ENCODE data around the gene TCF7. TPM values are rescaled to one million over a fixed set of nuclear protein-coding genes. Genes with fewer than 3 reads are reported as not detected.
A peak's percentile ranks its signal among the peaks of the same experiment; 100 is the strongest.

The TCF7 gene
- total RNA-seq, 1 donor from 2014 or later = 0.52 TPM

GRCh38 chr5:134143431-134143830 lies 28.9 kb downstream of the TCF7 start:
- H3K9ac ChIP-seq (ENCODE audit: low read depth in 1 of 3, low read length in 3 of 3) = no peak overlapping the region
- H3K36me3 ChIP-seq (ENCODE audit: control insufficient read depth in 3 of 3, insufficient read depth in 3 of 3, low read length in 3 of 3) = peaks cover 22 to 36% (median 35%) of the 10 kb centered on the region in 3 donors
- H3K4me3 ChIP-seq (ENCODE audit: low read length in 3 of 3) = no peak overlapping the region
- H3K9me3 ChIP-seq (ENCODE audit: control insufficient read depth in 3 of 3, low read length in 3 of 3) = no peaks in the 10 kb centered on the region
- no peaks in the 10 kb centered on the region for H3K27me3 ChIP-seq (ENCODE audit: control insufficient read depth in 3 of 3, insufficient read depth in 3 of 3, low read length in 3 of 3)
- peaks cover 12 to 59% (median 20%) of the 10 kb centered on the region in 3 donors for H3K4me1 ChIP-seq (ENCODE audit: control insufficient read depth in 3 of 3, insufficient read depth in 3 of 3, low read length in 3 of 3)
- no peak overlapping the region for H3K27ac ChIP-seq (ENCODE audit: low read depth, low read length)

GRCh38 chr5:134143944-134144941 lies 29.8 kb downstream of the TCF7 start:
- Histone ChIP-seq H3K9ac (ENCODE audit: low read depth in 1 of 3, low read length in 3 of 3) (peak overlapping the region in 1 of 3 donors; percentile 50), H3K27ac (ENCODE audit: low read depth, low read length) (no peak overlapping the region), H3K9me3 (ENCODE audit: control insufficient read depth in 3 of 3, low read length in 3 of 3) (no peaks in the 10 kb centered on the region), H3K36me3 (ENCODE audit: control insufficient read depth in 3 of 3, insufficient read depth in 3 of 3, low read length in 3 of 3) (peaks cover 22 to 40% (median 38%) of the 10 kb centered on the region in 3 donors), H3K27me3 (ENCODE audit: control insufficient read depth in 3 of 3, insufficient read depth in 3 of 3, low read length in 3 of 3) (no peaks in the 10 kb centered on the region), H3K4me1 (ENCODE audit: control insufficient read depth in 3 of 3, insufficient read depth in 3 of 3, low read length in 3 of 3) (peaks cover 12 to 51% (median 19%) of the 10 kb centered on the region in 3 donors), H3K4me3 (ENCODE audit: low read length in 3 of 3) (no peak overlapping the region)

GRCh38 chr5:134145041-134145757 lies 30.7 kb downstream of the TCF7 start:
- peaks cover 15 to 49% (median 17%) of the 10 kb centered on the region in 3 donors for H3K4me1 ChIP-seq (ENCODE audit: control insufficient read depth in 3 of 3, insufficient read depth in 3 of 3, low read length in 3 of 3)
- no peaks in the 10 kb centered on the region for H3K9me3 ChIP-seq (ENCODE audit: control insufficient read depth in 3 of 3, low read length in 3 of 3)
- H3K4me3 ChIP-seq (ENCODE audit: low read length in 3 of 3) = no peak overlapping the region
- peaks cover 25 to 47% (median 43%) of the 10 kb centered on the region in 3 donors for H3K36me3 ChIP-seq (ENCODE audit: control insufficient read depth in 3 of 3, insufficient read depth in 3 of 3, low read length in 3 of 3)
- H3K9ac ChIP-seq (ENCODE audit: low read depth in 1 of 3, low read length in 3 of 3) = peak overlapping the region in 1 of 3 donors; percentile 50
- H3K27ac ChIP-seq (ENCODE audit: low read depth, low read length) = no peak overlapping the region
- no peaks in the 10 kb centered on the region for H3K27me3 ChIP-seq (ENCODE audit: control insufficient read depth in 3 of 3, insufficient read depth in 3 of 3, low read length in 3 of 3)

- no peak overlapping the region for H3K4me3 ChIP-seq (ENCODE audit: low read length in 3 of 3)
- H3K4me1 ChIP-seq (ENCODE audit: control insufficient read depth in 3 of 3, insufficient read depth in 3 of 3, low read length in 3 of 3) = peaks cover 9 to 42% (median 21%) of the 10 kb centered on the region in 3 donors
- no peaks in the 10 kb centered on the region for H3K9me3 ChIP-seq (ENCODE audit: control insufficient read depth in 3 of 3, low read length in 3 of 3)
- H3K9ac ChIP-seq (ENCODE audit: low read depth in 1 of 3, low read length in 3 of 3) = peak overlapping the region in 1 of 3 donors; percentile 50
- no peaks in the 10 kb centered on the region for H3K27me3 ChIP-seq (ENCODE audit: control insufficient read depth in 3 of 3, insufficient read depth in 3 of 3, low read length in 3 of 3)
- H3K27ac ChIP-seq (ENCODE audit: low read depth, low read length) = no peak overlapping the region
- H3K36me3 ChIP-seq (ENCODE audit: control insufficient read depth in 3 of 3, insufficient read depth in 3 of 3, low read length in 3 of 3) = peaks cover 22 to 47% (median 42%) of the 10 kb centered on the region in 3 donors
These were observed 31.5 kb downstream of the TCF7 start for GRCh38 chr5:134145779-134146581.

- peaks cover 12 to 40% (median 21%) of the 10 kb centered on the region in 3 donors for H3K4me1 ChIP-seq (ENCODE audit: control insufficient read depth in 3 of 3, insufficient read depth in 3 of 3, low read length in 3 of 3)
- H3K27me3 ChIP-seq (ENCODE audit: control insufficient read depth in 3 of 3, insufficient read depth in 3 of 3, low read length in 3 of 3) = no peaks in the 10 kb centered on the region
- H3K9me3 ChIP-seq (ENCODE audit: control insufficient read depth in 3 of 3, low read length in 3 of 3) = no peaks in the 10 kb centered on the region
- H3K9ac ChIP-seq (ENCODE audit: low read depth in 1 of 3, low read length in 3 of 3) = peak overlapping the region in 1 of 3 donors; percentile 14
- no peak overlapping the region for H3K27ac ChIP-seq (ENCODE audit: low read depth, low read length)
- H3K36me3 ChIP-seq (ENCODE audit: control insufficient read depth in 3 of 3, insufficient read depth in 3 of 3, low read length in 3 of 3) = peaks cover 25 to 48% (median 41%) of the 10 kb centered on the region in 3 donors
- H3K4me3 ChIP-seq (ENCODE audit: low read length in 3 of 3) = no peak overlapping the region
These were observed 32.4 kb downstream of the TCF7 start for GRCh38 chr5:134146651-134147518.

- H3K9ac ChIP-seq (ENCODE audit: low read depth in 1 of 3, low read length in 3 of 3) = no peak overlapping the region
- H3K27ac ChIP-seq (ENCODE audit: low read depth, low read length) = no peak overlapping the region
- no peak overlapping the region for H3K4me3 ChIP-seq (ENCODE audit: low read length in 3 of 3)
- peaks cover 12 to 40% (median 21%) of the 10 kb centered on the region in 3 donors for H3K4me1 ChIP-seq (ENCODE audit: control insufficient read depth in 3 of 3, insufficient read depth in 3 of 3, low read length in 3 of 3)
- no peaks in the 10 kb centered on the region for H3K27me3 ChIP-seq (ENCODE audit: control insufficient read depth in 3 of 3, insufficient read depth in 3 of 3, low read length in 3 of 3)
- H3K36me3 ChIP-seq (ENCODE audit: control insufficient read depth in 3 of 3, insufficient read depth in 3 of 3, low read length in 3 of 3) = peaks cover 25 to 50% (median 43%) of the 10 kb centered on the region in 3 donors
- no peaks in the 10 kb centered on the region for H3K9me3 ChIP-seq (ENCODE audit: control insufficient read depth in 3 of 3, low read length in 3 of 3)
These were observed 33.8 kb downstream of the TCF7 start for GRCh38 chr5:134148316-134148715.

GRCh38 chr5:134148986-134149539 lies 34.6 kb downstream of the TCF7 start:
- peak overlapping the region in 1 of 3 donors; percentile 22 for H3K9ac ChIP-seq (ENCODE audit: low read depth in 1 of 3, low read length in 3 of 3)
- no peak overlapping the region for H3K4me3 ChIP-seq (ENCODE audit: low read length in 3 of 3)
- H3K27ac ChIP-seq (ENCODE audit: low read depth, low read length) = no peak overlapping the region
- peaks cover 12 to 40% (median 21%) of the 10 kb centered on the region in 3 donors for H3K4me1 ChIP-seq (ENCODE audit: control insufficient read depth in 3 of 3, insufficient read depth in 3 of 3, low read length in 3 of 3)
- peaks cover 27 to 50% (median 50%) of the 10 kb centered on the region in 3 donors for H3K36me3 ChIP-seq (ENCODE audit: control insufficient read depth in 3 of 3, insufficient read depth in 3 of 3, low read length in 3 of 3)
- H3K27me3 ChIP-seq (ENCODE audit: control insufficient read depth in 3 of 3, insufficient read depth in 3 of 3, low read length in 3 of 3) = no peaks in the 10 kb centered on the region
- no peaks in the 10 kb centered on the region for H3K9me3 ChIP-seq (ENCODE audit: control insufficient read depth in 3 of 3, low read length in 3 of 3)

GRCh38 chr5:134149571-134150303 lies 35.3 kb downstream of the TCF7 start:
- Histone ChIP-seq H3K36me3 (ENCODE audit: control insufficient read depth in 3 of 3, insufficient read depth in 3 of 3, low read length in 3 of 3) (peaks cover 27 to 51% (median 50%) of the 10 kb centered on the region in 3 donors), H3K4me3 (ENCODE audit: low read length in 3 of 3) (no peak overlapping the region), H3K9ac (ENCODE audit: low read depth in 1 of 3, low read length in 3 of 3) (peak overlapping the region in 1 of 3 donors; percentile 22), H3K27me3 (ENCODE audit: control insufficient read depth in 3 of 3, insufficient read depth in 3 of 3, low read length in 3 of 3) (no peaks in the 10 kb centered on the region), H3K27ac (ENCODE audit: low read depth, low read length) (no peak overlapping the region), H3K4me1 (ENCODE audit: control insufficient read depth in 3 of 3, insufficient read depth in 3 of 3, low read length in 3 of 3) (peaks cover 12 to 40% (median 21%) of the 10 kb centered on the region in 3 donors), H3K9me3 (ENCODE audit: control insufficient read depth in 3 of 3, low read length in 3 of 3) (no peaks in the 10 kb centered on the region)
